CD4-positive, alpha-beta T cell treated with Interleukin-6 for 4 hours (primary cell): Measurements from ENCODE around the gene ITM2C.

Experiments
- DNase-seq: peaks from one replicate; pipeline ENCODE4 v3.0.0-alpha.2; 2020; ENCODE audit warnings: mixed read lengths

Gene ITM2C

DNA sequence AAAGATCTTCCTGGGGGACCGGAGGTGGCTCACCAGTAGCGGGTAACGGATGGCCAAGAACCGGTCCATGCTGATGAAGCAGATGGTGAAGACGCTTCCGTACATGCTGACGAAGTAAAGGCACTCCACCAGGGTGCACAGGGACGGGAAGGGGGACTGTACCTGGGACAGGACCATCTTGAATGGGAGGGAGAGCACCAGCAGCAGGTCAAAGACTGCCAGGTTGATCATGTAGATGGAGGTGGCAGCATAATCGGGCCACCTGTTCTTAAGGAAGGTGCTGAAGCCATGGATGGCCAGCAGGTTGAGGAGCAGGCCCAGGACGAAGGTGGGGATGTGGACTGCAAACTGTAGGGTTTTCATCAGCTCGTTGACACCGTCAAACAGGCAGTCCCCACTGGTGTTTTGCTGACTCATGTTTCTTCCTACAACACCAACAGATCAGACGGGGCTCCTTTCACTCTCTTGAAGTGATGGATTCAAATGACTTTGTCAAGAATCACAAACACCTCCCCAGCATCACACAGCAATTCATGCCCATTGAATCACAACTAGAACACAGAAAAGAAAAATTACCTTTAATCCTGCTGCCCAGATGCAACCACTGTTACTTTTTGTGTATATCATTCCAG is 45.9 kb downstream of the ITM2C start:
- no peak for DNase-seq

DNA sequence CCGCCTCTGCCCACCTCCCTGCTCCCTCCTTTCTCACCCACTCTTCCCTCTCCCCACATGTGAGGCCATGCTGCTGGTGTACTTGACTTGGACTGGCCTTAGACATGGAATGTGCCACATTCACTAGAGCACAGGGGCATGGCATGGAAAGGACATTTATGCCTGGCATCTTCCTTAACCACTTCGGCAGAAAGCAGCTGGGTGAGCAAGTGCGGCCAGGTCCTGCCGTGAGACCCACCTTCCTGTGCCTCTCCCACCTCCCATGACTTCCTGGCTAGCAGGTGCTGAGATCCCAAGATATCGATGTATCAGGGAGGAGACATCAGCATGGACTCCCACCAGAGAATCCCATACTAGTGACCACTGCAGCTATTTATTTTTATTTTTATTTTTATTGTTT is 47.3 kb downstream of the ITM2C start:
- no peak for DNase-seq

DNA sequence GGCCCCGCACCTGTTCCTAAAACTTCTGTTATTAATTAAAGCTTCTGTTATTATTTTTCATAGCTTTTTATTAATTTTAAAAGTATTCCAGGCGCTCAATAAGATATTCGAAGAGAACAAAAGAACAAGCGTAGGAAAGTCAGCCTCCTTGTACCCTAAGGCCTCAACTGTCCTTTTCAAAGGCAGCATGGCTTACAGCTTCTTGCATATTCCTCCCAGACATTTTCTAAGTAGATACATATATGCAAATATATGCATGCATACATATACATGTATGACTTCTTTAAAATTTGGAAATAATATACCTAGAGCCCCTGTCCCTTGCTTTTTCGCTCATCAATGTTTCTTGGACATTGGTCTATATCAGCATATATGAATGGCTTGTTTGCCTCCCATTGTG is 48.0 kb downstream of the ITM2C start:
- no peak for DNase-seq

DNA sequence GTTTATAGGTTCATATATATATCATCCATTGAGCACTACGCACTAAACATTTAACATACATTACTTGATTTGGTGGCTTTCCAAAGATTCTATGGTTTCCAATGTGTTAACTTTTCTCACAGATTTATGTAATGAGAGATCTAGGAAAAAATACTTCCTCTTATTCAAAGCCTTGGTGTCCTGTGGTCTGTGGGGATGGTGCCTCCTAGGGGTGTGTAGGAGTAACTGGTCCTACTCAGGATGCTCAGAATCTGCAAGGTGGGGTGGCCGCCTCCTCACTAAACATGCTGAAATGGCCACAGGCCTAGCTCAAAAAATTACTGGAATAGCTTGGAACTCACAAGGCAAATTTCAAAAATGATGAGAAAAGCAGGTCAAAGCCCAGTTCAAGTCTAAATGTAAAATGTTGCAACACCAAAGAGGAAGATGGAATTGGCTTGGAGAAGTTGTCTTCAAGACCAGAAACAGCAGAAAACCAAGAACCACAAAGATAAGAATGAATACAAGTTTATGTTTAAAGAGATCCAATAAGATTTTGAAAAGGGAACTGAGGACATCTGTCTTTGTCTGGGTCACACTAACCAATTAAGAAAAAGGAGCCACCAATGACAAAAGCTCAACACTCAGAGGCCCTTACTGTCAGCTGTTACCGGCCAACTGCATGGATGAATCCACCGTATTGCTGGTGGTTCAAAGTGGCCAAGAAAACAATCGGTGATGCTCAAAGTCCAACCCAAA is 48.8 kb downstream of the ITM2C start:
- DNase-seq, result peak; percentile 41

DNA sequence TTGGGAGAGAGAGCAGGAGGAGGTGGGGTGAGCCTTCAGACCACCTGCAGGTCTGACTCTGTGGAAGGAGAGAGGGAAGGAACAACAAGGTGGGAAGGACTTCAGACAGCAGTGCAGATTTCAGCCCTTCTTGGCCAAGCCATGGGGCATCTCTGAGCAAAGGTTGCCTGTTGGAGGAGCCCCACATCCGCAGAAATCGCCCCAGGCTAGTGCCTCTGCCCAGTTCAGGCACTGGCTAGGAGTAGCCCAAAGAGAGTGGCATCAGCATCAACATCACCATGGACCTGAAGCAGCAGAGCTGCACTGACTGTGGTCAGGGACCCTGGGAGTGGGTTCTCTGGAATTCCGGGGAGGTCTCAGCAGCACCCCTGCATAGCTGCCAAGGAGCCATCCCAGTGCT is 50.1 kb downstream of the ITM2C start:
- DNase-seq, result no peak

DNA sequence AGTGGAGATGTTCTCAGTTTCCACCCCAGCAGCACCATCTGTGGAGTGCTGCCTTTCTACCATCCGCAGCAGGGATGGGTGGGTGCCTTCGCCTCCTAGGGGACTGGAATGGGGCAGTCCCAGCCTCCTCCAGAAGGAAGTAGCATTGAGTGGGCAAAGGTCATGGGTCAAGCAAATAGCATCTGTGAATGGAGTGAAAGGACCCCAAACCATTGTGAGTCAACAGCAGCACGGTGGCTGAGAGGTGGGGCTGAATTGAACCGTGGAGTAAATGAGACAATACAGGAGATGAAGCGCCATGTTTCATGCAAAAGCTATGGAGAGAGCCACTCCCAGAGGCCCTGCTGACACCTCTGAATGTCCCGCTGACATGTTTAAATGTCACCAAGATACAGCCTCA is 50.6 kb downstream of the ITM2C start:
- DNase-seq, result no peak

DNA sequence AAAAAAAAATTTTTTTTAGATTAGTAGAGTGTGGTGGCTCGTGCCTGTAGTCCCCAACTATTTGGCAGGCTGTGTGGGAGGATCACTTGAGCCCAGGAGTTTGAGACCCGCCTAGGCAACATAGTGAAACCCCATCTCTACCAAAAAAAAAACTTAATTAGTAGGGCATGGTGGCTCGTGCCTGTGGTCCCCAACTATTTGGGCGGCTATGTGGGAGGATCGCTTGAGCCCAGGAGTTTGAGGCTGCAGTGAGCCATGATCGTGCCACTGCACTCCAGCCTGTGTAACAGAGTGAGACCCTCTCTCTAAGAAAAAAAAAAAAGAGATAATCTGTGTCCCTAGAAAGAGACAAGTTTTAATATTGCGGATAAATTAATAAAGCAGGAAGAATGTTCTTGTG is 51.5 kb downstream of the ITM2C start:
- no peak for DNase-seq

DNA sequence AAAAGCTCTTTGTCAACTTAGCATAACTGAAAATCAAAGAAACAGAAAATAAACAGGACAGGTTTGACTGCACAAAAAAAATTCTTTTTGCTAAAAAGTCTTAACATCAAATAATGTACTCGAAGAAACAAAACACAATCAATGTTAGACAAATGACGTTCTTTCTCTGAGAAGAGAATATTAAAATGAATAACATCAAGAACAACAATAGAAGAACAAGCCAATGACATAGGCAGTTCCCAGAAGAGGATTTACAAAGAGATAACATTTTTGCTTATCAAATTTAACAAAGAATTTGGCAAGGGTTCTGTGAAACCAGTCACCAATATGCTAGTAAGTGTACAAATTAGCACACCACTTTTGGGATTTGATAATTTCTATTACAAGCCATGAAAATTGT is 54.5 kb downstream of the ITM2C start:
- no peak for DNase-seq

DNA sequence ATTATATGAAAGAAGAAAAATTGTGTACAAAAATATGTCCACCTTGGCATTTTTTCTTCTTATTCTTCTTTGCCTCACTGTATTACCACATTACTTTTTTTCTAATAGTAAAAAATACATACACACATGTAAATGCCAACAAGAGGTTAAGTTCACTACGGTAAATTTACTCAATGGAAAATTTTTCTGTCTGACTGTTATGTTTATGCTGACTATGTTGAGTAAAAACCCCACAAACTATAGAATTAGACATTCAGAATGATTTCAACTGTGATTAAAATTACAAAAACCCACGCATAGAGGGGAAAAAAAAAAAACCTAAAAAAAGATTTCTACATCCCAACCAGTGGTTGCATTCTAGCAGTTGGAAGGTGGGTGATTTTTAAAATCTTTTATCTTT is 54.9 kb downstream of the ITM2C start:
- DNase-seq, result no peak

DNA sequence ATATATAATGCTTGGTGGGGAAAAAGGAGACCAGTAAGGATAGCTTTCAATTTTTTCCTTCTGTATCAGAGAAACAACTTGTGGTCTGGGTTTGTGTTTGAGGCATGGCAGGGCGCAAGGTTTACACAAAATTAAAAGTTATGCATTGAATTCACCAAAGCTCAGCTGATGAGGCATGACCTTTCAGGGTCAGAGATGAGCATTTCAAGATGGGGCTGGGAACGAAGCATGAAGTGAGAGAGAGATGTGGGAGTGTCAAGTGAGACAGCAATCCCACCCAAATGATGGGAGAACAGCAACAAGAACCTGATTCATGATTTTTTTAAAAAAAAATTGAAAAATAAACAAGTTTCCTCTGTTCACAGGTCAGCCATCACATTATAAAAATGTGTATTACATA is 55.4 kb downstream of the ITM2C start:
- DNase-seq, result no peak

DNA sequence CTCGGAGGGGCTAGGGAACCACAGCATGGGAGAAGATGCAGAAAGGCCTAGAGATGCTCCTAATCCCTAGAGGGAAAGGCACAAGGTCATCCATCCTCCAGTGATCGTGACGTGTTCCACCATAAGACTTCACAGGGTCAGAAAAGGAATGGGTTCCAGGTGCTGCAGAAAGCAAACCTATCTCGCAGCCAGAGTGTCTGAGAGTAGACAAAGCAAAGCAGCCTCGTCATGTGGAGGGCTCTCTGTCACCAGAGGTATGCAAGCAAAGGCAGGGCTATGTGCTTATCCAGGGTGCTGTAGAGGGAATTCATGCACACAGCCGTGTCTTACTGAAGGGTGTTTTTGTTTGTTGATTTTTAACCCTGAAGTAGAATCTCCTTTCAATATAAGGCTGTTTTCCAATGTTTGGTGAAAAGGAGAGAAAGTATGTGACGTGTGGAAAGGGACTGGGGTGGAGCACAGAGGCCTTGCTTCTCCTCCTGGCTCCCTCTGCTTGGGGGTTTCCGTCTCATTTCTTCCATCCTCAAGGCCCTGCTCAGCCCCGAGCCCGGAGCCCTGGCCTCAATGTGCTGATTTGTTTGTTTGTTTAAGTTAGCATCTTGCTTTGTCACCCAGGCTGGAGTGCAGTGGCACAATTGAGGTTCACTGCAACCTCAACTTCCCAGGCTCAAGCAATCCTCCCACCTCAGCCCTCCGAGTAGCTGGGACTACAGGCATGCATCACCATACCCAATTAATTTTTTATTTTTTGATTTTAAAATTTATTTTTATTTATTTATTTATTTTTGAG is 57.3 kb downstream of the ITM2C start:
- DNase-seq, result no peak

DNA sequence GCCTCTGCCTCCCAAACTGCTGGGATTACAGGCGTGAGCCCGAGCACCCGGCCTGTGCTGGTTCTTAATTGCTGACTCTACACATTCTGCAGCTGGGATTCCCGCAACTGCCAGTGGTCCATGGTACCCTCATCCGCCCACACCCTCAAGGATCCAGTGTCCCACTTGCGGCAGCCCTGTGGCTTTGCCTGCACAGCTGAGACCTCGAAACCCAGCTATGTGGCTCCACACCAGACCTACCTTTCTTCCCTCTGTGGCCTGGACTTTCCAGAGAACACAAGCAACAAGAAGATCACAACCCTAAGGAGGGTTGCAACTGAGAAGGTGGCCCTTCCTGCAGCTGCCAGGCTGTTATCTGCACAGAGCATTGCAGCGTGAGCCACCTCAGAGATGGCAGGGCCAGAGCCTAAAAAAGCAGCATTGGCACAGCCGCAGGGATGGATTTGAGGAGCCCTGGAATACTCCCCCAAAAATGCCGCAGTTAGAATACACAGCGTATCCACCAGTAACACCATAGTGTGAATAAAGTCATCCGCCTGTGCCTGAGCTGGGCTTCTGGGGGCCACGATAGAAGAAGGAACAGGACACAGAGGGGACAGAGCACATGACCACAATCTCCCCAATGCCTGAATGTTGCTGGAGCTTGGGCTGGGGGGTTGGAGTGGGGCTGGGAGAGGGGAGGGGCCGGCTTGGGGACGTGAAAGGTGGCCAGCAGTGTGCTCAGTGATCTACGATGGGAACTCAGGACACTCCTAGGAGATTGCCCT is 58.4 kb downstream of the ITM2C start:
- DNase-seq, result no peak

DNA sequence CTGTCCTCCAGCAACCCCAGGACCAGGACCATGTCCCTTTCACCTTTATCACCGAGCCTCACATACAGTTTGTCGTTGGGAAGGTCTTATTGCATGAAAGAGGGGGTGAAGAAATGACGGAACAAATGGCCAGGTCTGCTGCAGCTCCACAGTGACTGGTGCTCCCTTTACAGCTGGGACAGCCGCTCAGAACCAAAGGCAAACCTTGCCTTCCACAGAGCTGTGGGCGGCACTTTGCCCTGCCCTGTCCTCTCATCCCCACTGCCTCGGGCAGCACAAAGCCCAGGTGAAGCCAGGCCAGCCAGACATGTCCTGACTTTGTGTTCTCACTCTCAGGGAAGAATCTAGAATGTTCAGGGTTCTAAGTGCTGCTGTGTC is 59.3 kb downstream of the ITM2C start:
- DNase-seq, result no peak

DNA sequence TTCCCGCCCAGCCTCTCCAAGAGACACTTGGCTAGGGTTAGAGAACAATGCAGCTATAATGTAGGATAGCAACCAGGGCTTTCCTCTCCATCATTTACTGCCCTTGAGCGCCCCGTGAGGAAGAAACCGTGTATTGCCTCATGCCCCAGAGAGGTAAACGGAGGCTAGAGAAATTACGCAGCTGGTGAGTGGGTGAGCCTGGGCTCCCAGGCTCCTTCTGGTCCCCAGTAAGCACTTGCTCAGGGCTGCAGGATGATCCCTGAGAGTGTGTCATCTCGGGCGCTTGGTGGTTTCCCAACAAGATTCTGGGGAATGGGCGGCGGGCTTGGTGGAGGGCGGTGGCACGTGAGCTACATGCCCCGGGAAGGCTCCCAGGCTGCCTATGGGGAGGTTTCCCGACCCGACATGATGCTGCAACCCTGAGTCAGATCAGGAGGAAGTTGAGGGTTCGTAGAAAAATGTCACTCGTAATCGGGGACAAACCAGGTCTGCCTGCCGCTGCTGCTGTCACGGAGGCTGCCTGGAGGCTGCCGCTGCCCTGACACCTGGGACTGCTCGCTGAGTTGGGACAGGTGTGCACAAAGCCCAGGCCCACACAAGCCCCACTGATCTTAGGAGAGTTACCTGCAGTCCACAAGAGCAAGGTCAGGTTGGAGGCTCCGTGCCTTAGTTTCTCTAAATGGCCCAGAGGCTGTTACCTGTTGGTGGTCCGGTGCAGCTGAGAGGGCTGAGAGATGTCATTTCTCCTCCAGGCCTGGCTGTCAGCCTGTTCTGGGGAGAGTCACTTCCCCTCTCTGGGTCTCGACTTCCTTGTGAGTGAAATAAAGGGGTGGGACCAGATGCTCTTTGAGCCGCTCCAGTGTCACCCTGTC is 60.0 kb downstream of the ITM2C start, which contains the start of gene GPR55:
Gene GPR55 (minus strand): TSS at position 773 of the 872 bp plus-strand sequence. CDS start 14,280 bp downstream, outside the sequence.
- DNase-seq, result peak; percentile 61

DNA sequence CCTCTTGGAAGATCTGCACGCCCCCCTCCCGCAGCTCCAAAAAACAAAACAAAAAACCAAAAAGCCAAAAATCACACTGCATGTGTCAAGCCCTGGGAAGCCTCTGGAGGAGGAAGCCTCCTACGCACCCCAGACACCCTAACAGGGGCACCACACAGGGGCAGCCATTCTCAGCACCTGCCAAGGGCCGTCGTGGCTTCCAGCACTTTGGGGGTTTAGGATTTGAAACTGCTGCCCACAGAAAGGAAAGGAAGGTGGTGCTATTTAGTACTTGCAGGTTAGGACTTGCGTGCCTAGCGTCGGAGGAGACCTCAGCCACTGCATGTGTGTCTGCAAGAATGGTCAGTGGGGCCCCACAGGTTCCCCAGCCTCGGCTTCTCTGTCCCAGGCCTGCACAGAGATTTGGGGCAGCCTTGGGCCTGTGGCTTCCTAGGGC is 60.7 kb downstream of the ITM2C start:
- DNase-seq, result no peak

DNA sequence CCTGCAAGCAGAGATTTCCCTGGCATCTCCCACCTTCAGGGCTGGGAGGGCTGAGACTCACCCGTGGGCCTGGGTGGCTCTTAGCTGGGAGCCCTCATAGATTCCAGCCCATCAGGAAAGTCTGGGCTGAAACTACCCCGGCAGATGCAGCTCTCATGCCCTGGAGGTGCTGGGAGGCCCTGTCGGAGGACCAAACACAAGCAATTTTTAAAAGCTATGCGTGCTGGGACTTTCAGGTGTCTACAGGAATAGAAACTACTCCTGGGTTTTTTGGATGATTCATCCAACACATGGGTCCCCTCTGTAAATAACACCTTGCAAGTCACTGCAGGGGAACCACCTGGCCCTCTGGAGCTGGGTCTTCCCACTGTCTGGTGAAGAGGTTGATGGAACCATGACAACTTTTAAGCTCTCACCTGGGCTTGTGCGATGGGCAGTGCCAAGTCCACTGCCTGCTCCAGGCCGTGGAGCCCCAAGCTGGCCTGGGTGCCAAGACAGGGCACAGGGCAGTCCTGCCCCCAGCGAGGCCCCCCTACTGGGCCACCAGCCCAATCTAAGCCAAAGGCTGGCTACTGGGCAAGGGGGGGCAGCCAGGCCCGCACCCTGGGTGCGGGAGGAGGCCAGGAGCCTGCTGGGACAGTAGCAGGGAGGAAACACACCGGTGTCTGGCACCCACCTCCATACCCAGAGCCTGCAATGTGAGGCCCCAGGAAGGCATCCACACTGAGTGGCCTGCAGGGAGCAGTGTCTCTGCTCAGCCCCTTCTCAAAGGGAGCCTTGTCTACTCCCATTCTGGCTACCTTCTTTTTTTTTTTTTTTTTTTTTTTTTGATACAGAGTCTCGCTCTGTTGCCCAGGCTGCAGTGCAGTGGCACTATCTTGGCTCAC is 61.4 kb downstream of the ITM2C start:
- peak; percentile 32 for DNase-seq

DNA sequence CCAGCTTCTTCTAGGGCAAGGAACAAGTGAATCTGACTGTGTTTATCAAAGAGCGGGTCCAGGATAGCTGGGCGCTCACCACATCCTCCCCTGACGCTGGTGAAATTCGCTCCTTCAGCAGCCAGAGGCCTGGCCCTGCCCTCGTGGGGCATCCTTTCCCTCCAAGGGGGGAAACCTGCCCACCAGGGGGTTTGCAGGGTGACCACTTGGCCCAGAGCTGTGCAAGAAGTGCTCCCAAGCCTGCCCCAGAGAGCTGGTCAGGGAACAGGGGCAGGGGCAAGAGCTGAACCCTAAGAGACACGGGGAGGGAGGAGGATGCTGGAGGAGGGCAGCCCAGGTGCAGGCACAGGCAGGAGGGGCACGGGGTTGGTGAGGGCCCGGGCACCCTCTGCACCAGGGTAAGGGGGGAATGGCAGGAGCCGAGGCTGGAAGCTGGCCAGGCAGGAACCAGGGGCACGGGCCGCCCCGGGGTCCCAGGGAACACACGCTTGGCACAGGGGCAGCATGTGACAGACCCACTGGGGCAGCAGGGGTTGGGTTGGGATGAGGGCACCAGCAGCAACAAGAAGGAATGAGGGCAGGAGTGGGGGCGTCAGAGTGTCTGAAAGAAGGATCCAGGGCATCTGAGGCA is 63.1 kb downstream of the ITM2C start:
- no peak for DNase-seq
